ENCODE measurements around the gene FREM2. TPM values are rescaled to one million over a fixed set of nuclear protein-coding genes. Genes with fewer than 3 reads are reported as not detected.

FREM2 gene
- polyA plus RNA-seq, 2 of the 4 experiments (the other 2 are of a cell fraction) = not detected

- no peak for FAIRE-seq
- Histone ChIP-seq H3K4me1 (no peaks in the 10 kb centered on the region), H3K9me3 (no peaks in the 10 kb centered on the region), H3K4me2 (no peak overlapping the region), H3K4me3 (no peak overlapping the region), H3K27ac (no peak overlapping the region)
- TF ChIP-seq USF2 (IDR thresholded peaks at IDR 0.05) = no peak
- no peak for TF ChIP-seq RFX5 (IDR thresholded peaks at IDR 0.05)
- no peak for TF ChIP-seq REST (IDR thresholded peaks at IDR 0.05)
- TF ChIP-seq EP300 (IDR thresholded peaks at IDR 0.05) = no peak
- TF ChIP-seq EHMT2 (IDR thresholded peaks at IDR 0.05; ENCODE audit: low read depth) = no peak
- no peak for TF ChIP-seq CBX2 (IDR thresholded peaks at IDR 0.05; ENCODE audit: borderline replicate concordance, low read depth)
- TF ChIP-seq EHF (CRISPR knock-in tag; IDR thresholded peaks at IDR 0.05) = no peak
- no peak for TF ChIP-seq MYC (IDR thresholded peaks at IDR 0.05; ENCODE audit: borderline replicate concordance, low read length)
- no peak for TF ChIP-seq JUN (IDR thresholded peaks at IDR 0.05)
- TF ChIP-seq ZFP36 (IDR thresholded peaks at IDR 0.05; ENCODE audit: borderline replicate concordance, partially characterized antibody) = no peak
- TF ChIP-seq NPAS2 (CRISPR knock-in tag; IDR thresholded peaks at IDR 0.05; ENCODE audit: borderline replicate concordance) = no peak
- no peak for TF ChIP-seq MAFK (IDR thresholded peaks at IDR 0.05; ENCODE audit: partially characterized antibody)
- no peak for TF ChIP-seq TP53 (CRISPR knock-in tag; IDR thresholded peaks at IDR 0.05)
- TF ChIP-seq FOSB (CRISPR knock-in tag; IDR thresholded peaks at IDR 0.05) = no peak
- no peak for DNase-seq (ENCODE audit: low read depth in 1 of 2, low spot score in 1 of 2)
- POLR2A ChIA-PET = no interaction called here
- CTCF ChIA-PET = no interaction called here
- ATAC-seq = no peak
- 28% methylated on average over 4 of the region's 4 CpGs for WGBS (ENCODE audit: missing lambda C conversion rate)
These were observed 43.5 kb downstream of the FREM2 start for GRCh38 chr13:38730332-38730731.

- Histone ChIP-seq H3K27ac (no peak overlapping the region), H3K9me3 (no peaks in the 10 kb centered on the region), H3K4me1 (no peaks in the 10 kb centered on the region), H3K4me2 (no peak overlapping the region), H3K4me3 (no peak overlapping the region)
- no peak for ATAC-seq
- ChIA-PET CTCF (no interaction called here), POLR2A (no interaction called here)
- no peak for FAIRE-seq
- TF ChIP-seq ZSCAN20 (CRISPR knock-in tag; IDR thresholded peaks at IDR 0.05) = no peak
- TF ChIP-seq ESRRA (IDR thresholded peaks at IDR 0.05; ENCODE audit: borderline replicate concordance, low read length) = no peak
- TF ChIP-seq PHF8 (IDR thresholded peaks at IDR 0.05; ENCODE audit: borderline replicate concordance, low read depth) = no peak
- no peak for TF ChIP-seq USF2 (IDR thresholded peaks at IDR 0.05)
- TF ChIP-seq RCOR1 (IDR thresholded peaks at IDR 0.05; ENCODE audit: low read depth, low read length) = no peak
- TF ChIP-seq CBX2 (IDR thresholded peaks at IDR 0.05; ENCODE audit: borderline replicate concordance, low read depth) = no peak
- TF ChIP-seq KDM5A (IDR thresholded peaks at IDR 0.05) = no peak
- no peak for TF ChIP-seq TP53 (CRISPR knock-in tag; IDR thresholded peaks at IDR 0.05)
- no peak for TF ChIP-seq POLR2AphosphoS2 (conservative IDR thresholded peaks at IDR 0.05; ENCODE audit: low read length)
- TF ChIP-seq EP300 (IDR thresholded peaks at IDR 0.05) = no peak
- no peak for TF ChIP-seq NR3C1 (IDR thresholded peaks at IDR 0.05)
- no peak for TF ChIP-seq EHMT2 (IDR thresholded peaks at IDR 0.05; ENCODE audit: low read depth)
- no peak for TF ChIP-seq RFX5 (IDR thresholded peaks at IDR 0.05)
- 4% methylated on average over 1 of the region's 1 CpG for WGBS (ENCODE audit: missing lambda C conversion rate)
- no peak for DNase-seq (ENCODE audit: low read depth in 1 of 2, low spot score in 1 of 2)
These were observed 46.3 kb downstream of the FREM2 start for GRCh38 chr13:38733146-38733545.
